Chondrocyte (in vitro differentiated cells): Measurements from ENCODE around the gene SLC5A2. TPM values are rescaled to one million over a fixed set of nuclear protein-coding genes. Genes with fewer than 3 reads are reported as not detected.

Experiments used
- DNase-seq: peaks from one replicate; pipeline ENCODE4 v3.0.0; 2021; ENCODE audit warnings: mixed read lengths, low spot score
- H3K27ac Mint-ChIP-seq: one replicate; pipeline ENCODE4 v1.8.0; 2021; ENCODE audit warnings: mild to moderate bottlenecking, moderate library complexity, mixed read lengths; ENCODE audit not compliant: unreplicated experiment
- H3K27me3 Mint-ChIP-seq: 2 replicates; pipeline ENCODE4 v1.8.0; 2021; ENCODE audit warnings: low read depth, mixed read lengths
- H3K36me3 Mint-ChIP-seq: 2 replicates; pipeline ENCODE4 v1.8.0; 2021; ENCODE audit warnings: low read depth, mixed read lengths
- H3K4me1 Mint-ChIP-seq: 2 replicates; pipeline ENCODE4 v1.8.0; 2021; ENCODE audit warnings: low read depth, mild to moderate bottlenecking, mixed read lengths
- H3K4me3 Mint-ChIP-seq: one replicate; pipeline ENCODE4 v1.8.0; 2021; ENCODE audit warnings: mild to moderate bottlenecking, moderate library complexity, mixed read lengths; ENCODE audit not compliant: unreplicated experiment
- H3K9me3 Mint-ChIP-seq: 2 replicates; pipeline ENCODE4 v1.8.0; 2021; ENCODE audit warnings: low read depth, mixed read lengths
- CTCF ChIP-seq: fragments of 200-600 bp; sonication (generic); IDR thresholded peaks from 2 replicates; pipeline ENCODE4 v1.5.0; 2021; ENCODE audit warnings: antibody characterized with exemption, mild to moderate bottlenecking, moderate library complexity
- total RNA-seq: library from RNA; stranded (reverse); gene quantifications from 3 replicates; pipeline ENCODE4 v1.2.1, GENCODE V29; 2021

SLC5A2 gene
- total RNA-seq, 1 donor from 2014 or later, result not detected

GRCh38 chr16:31461201-31461920 lies 21.6 kb upstream of the SLC5A2 start:
- no peaks in the 10 kb centered on the region for H3K27me3 Mint-ChIP-seq
- H3K9me3 Mint-ChIP-seq, result no peaks in the 10 kb centered on the region
- no peak for TF ChIP-seq CTCF
- H3K27ac Mint-ChIP-seq, result peak overlapping the region; percentile 18
- DNase-seq, result peak; percentile 48
- peaks cover 30% of the 10 kb centered on the region for H3K4me1 Mint-ChIP-seq
- peaks cover 17% of the 10 kb centered on the region for H3K36me3 Mint-ChIP-seq
- no peak overlapping the region for H3K4me3 Mint-ChIP-seq

DNA sequence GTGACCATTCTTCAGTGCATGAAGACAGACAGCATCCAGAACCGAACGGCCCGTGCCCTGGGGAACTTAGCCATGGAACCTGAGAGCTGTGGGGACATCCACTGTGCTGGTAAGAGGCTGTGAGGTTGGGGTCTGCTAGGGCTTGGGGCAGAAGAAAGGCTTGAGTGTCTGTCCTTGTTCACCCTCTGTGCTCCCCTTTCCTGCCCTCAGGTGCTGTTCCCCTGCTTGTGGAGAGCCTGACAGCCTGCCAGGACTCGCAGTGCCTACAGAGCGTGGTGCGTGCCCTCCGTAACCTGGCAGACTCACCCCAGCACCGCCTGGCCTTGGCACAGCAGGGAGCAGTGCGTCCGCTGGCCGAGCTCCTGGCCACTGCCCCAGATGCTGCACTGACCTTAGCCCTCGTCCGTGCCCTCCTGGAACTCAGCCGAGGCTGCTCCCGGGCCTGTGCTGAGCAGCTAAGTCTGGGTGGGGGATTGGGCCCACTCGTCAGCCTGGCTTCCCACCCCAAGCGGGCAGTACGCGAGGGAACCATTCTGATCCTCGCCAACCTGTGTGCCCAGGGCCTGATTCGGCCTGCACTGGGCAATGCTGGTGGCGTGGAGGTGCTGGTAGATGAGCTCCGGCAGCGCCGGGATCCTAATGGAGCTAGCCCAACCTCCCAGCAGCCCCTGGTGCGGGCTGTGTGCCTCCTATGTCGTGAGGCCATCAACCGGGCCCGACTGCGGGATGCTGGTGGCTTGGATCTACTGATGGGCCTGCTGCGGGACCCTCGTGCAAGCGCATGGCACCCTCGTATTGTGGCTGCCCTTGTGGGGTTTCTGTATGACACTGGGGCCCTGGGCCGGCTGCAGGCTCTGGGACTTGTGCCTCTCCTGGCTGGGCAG lies 20.8 kb upstream of the SLC5A2 start:
- peak; percentile 91 for DNase-seq
- no peaks in the 10 kb centered on the region for H3K27me3 Mint-ChIP-seq
- no peaks in the 10 kb centered on the region for H3K9me3 Mint-ChIP-seq
- H3K36me3 Mint-ChIP-seq, result peaks cover 20% of the 10 kb centered on the region
- TF ChIP-seq CTCF, result no peak
- H3K27ac Mint-ChIP-seq, result no peak overlapping the region
- no peak overlapping the region for H3K4me3 Mint-ChIP-seq
- peaks cover 27% of the 10 kb centered on the region for H3K4me1 Mint-ChIP-seq

GRCh38 chr16:31464348-31464769 lies 18.6 kb upstream of the SLC5A2 start:
- H3K27ac Mint-ChIP-seq, result no peak overlapping the region
- H3K36me3 Mint-ChIP-seq, result peaks cover 20% of the 10 kb centered on the region
- no peaks in the 10 kb centered on the region for H3K27me3 Mint-ChIP-seq
- TF ChIP-seq CTCF, result no peak
- peaks cover 20% of the 10 kb centered on the region for H3K4me1 Mint-ChIP-seq
- no peaks in the 10 kb centered on the region for H3K9me3 Mint-ChIP-seq
- H3K4me3 Mint-ChIP-seq, result no peak overlapping the region
- DNase-seq, result no peak

DNA sequence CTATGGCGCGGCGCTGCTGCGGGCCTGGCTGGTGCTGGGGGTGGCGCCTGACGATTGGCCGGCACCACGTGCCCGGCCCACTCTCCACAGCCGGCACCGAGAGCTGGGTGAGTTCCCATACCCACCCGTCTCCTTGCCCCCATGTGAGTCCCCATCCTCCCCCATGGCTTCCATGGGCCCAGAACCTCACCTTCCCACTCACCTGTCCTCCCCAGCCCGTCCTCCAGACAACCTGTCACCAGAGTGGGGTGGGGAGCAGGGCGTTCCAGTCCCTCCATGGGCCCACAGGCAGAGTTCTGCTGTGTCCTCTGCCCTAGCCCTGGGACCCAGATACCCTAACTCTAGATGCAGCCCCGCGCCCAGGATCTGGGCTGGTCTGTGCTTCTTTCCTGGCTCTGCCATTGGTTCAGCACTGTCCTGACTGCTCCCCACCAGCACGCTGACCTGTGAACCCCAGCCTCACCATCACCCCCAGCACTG lies 18.1 kb upstream of the SLC5A2 start:
- Mint-ChIP-seq H3K27ac (no peak overlapping the region), H3K9me3 (no peaks in the 10 kb centered on the region), H3K4me3 (no peak overlapping the region), H3K4me1 (peaks cover 20% of the 10 kb centered on the region), H3K27me3 (no peaks in the 10 kb centered on the region), H3K36me3 (peaks cover 20% of the 10 kb centered on the region)
- TF ChIP-seq CTCF, result no peak
- DNase-seq, result peak; percentile 84

DNA sequence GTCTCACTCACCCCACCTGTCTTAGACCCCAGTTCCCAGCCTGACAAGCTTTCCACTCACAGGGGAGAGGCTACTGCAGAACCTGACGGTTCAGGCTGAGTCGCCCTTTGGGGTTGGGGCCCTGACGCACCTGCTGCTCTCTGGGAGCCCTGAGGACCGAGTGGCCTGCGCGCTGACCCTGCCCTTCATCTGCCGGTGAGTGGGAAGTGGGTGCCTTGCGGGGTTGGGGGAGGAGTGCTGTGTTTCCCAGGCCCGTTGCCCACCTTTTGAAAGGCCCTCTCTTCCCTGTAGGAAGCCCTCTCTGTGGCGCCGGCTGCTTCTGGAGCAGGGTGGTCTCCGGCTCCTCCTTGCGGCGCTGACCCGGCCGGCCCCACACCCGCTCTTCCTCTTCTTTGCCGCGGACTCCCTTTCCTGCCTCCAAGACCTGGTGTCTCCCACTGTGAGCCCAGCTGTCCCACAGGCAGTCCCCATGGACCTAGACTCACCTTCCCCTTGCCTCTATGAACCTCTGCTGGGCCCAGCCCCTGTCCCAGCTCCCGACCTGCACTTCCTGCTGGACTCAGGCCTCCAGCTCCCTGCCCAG lies 17.0 kb upstream of the SLC5A2 start:
- H3K4me3 Mint-ChIP-seq, result no peak overlapping the region
- peaks cover 16% of the 10 kb centered on the region for H3K4me1 Mint-ChIP-seq
- H3K27ac Mint-ChIP-seq, result no peak overlapping the region
- no peak for DNase-seq
- H3K27me3 Mint-ChIP-seq, result no peaks in the 10 kb centered on the region
- H3K9me3 Mint-ChIP-seq, result no peaks in the 10 kb centered on the region
- no peak for TF ChIP-seq CTCF
- H3K36me3 Mint-ChIP-seq, result peaks cover 20% of the 10 kb centered on the region
